Astrocyte of the cerebellum (primary cell): ENCODE data around the gene OSBPL7.

ENCODE experiments used
- DNase-seq: peaks from one replicate; pipeline ENCODE4 v3.0.0-alpha.2; 2011; ENCODE audit warnings: low read depth
- H3K4me3 ChIP-seq: 2 replicates; pipeline ENCODE4 v1.5.1; 2011; ENCODE audit warnings: mild to moderate bottlenecking, low read depth, low read length, moderate library complexity
- CTCF ChIP-seq: IDR thresholded peaks from 2 replicates; pipeline ENCODE4 v1.5.1; 2012; ENCODE audit warnings: low read length, low read depth, moderate library complexity, mild to moderate bottlenecking; ENCODE audit errors: missing control alignments
- in situ Hi-C: cut with HindIII; loops from 2 replicates; pipeline ENCODE4 v1.10.0; 2017; ENCODE audit warnings: low sequenced_read_pairs

The OSBPL7 gene

DNA sequence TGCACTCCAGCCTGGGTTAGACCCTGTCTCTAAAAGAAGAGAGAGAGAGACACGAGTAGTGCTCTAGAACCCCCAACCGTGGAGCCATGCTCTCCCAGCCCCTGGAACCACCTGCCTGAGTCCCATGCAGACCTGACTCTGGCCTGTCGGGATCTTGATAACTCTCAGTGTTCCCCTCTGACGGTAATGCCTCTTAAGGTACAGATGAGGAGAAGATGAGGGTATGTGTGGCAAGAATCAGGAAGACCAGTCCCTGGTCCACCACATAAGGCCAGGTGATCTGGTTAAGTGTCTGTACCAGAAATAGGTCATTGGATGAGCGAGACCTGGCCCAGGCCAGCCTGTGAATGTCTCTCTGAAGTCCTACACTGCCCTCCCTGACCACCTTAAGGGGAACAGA lies 18.4 kb downstream of the OSBPL7 start:
- no peak overlapping the region for H3K4me3 ChIP-seq
- in situ Hi-C loops = no loop called here
- TF ChIP-seq CTCF = no peak
- DNase-seq = no peak

DNA sequence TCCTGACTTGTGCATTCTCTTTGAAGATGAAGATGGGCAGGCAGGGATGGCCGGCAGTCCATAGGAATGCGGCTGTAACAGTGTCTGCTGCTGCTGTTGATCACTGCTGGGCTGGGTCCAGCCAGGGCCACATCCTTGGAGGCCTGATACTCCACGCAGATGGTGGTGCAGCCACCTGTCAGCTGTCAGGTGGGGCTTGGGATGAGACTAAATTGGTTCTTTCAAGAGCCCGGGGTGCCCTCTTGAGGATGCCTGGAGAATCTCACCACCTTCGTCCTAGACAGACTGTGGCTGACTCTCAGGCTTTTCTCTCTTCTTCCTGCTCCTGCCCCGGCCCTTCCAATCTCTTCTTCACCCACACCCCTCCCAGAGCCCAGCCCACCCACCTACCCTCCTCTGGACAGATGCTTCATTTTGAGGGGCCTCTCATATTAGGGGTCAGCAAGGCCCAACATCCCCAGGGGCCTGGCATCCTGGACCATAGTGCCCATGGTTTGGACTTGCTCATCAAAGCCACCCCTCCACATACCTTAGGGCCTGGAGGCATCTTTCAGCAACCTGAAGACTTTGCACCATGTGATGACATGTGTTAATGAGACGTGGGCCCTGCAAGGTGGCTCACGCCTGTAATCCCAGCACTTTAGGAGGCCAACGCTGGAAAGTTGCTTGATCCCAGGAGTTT lies 19.1 kb downstream of the OSBPL7 start:
- H3K4me3 ChIP-seq = no peak overlapping the region
- peak; percentile 69 for TF ChIP-seq CTCF
- peak; percentile 24 for DNase-seq
- in situ Hi-C loops = no loop called here

GRCh38 chr17:47801906-47802305 lies 19.7 kb downstream of the OSBPL7 start:
- no peak for DNase-seq
- no peak for TF ChIP-seq CTCF
- in situ Hi-C loops = no loop called here
- H3K4me3 ChIP-seq = no peak overlapping the region

GRCh38 chr17:47801176-47801765 lies 20.3 kb downstream of the OSBPL7 start:
- H3K4me3 ChIP-seq = no peak overlapping the region
- TF ChIP-seq CTCF = no peak
- DNase-seq = no peak
- in situ Hi-C loops = no loop called here

- DNase-seq = no peak
- H3K4me3 ChIP-seq = no peak overlapping the region
- in situ Hi-C loops = no loop called here
- no peak for TF ChIP-seq CTCF
Measured at GRCh38 chr17:47800686-47801085, 20.9 kb downstream of the OSBPL7 start.

- DNase-seq = no peak
- in situ Hi-C loops = no loop called here
- no peak overlapping the region for H3K4me3 ChIP-seq
- no peak for TF ChIP-seq CTCF
Measured at GRCh38 chr17:47797797-47798196, 23.8 kb downstream of the OSBPL7 start.
